Thyroid gland (tissue), 4 donors: Measurements from ENCODE around the gene DNPH1.

Experiments
- POLR2A ChIP-seq, 2 donors: fragments of 450-650 bp; IDR thresholded peaks; one replicate each; pipeline ENCODE4 v1.6.1; 2017; ENCODE audit warnings: antibody characterized with exemption in 2 of 2, mild to moderate bottlenecking in 2 of 2, moderate library complexity in 1 of 2
- TF ChIP-seq, protein P1 (sequence below), 6 experiments: fragments of 200-600 bp in 3 of 6; fragments of 450-650 bp in 3 of 6; sonication (generic) in 3 of 6; IDR thresholded peaks; one replicate each; pipeline ENCODE4 v1.5.1; 2016 to 2019; ENCODE audit warnings: antibody characterized with exemption in 6 of 6, mild to moderate bottlenecking in 2 of 6, inconsistent platforms in 1 of 6, moderate library complexity in 1 of 6

DNA sequence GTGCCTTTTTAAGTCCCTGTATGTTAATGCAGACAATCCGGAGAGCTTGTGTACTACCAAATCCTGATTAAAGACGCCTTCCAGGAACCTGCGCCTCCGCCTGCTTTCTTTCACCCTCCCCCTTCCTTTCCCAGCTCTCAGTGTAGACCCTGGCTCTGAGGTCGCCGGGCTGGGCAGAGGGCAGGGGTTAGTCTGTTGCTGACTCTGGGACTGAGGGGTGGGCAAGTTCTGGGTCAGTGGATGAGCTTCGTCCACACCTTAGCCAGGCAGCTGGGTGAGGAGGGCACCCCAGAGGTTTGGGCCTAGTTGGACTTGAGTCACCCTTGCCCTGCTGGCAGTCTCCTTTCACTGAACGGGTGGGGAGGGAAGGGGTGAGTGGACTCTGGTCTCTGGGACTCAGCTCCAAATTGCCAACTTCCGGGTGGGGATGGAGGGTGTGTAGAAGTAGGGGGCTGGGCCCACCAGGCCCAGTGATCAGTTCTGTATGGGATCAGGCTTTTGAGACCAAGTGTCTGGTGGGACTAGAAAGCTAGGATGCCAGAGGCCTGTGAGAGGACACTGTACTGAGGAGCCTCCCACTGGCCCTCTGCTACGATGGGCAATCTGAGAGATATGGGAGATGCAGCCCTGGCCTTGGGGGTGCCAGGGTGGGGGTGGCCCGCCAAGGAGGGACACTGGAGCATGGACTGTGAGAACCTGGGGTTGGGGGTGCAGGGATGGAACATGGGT is 47.5 kb upstream of the DNPH1 start:
- TF ChIP-seq, protein P1, sequence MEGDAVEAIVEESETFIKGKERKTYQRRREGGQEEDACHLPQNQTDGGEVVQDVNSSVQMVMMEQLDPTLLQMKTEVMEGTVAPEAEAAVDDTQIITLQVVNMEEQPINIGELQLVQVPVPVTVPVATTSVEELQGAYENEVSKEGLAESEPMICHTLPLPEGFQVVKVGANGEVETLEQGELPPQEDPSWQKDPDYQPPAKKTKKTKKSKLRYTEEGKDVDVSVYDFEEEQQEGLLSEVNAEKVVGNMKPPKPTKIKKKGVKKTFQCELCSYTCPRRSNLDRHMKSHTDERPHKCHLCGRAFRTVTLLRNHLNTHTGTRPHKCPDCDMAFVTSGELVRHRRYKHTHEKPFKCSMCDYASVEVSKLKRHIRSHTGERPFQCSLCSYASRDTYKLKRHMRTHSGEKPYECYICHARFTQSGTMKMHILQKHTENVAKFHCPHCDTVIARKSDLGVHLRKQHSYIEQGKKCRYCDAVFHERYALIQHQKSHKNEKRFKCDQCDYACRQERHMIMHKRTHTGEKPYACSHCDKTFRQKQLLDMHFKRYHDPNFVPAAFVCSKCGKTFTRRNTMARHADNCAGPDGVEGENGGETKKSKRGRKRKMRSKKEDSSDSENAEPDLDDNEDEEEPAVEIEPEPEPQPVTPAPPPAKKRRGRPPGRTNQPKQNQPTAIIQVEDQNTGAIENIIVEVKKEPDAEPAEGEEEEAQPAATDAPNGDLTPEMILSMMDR (IDR thresholded peaks at IDR 0.05), result no peak
- no peak for TF ChIP-seq POLR2A (IDR thresholded peaks at IDR 0.05)
